ENCODE results near the gene DIO2. TPM values are rescaled to one million over a fixed set of nuclear protein-coding genes. Genes with fewer than 3 reads are reported as not detected.
A peak's percentile ranks its signal among the peaks of the same experiment; 100 is the strongest.

The DIO2 gene
- total and polyA plus RNA-seq, 2 of the 8 experiments (the other 6 are each of a cell fraction or from before 2014, with no cell fraction given), result 0.03 to 0.65 TPM

GRCh38 chr14:80212023-80212397 is 706 bp upstream of the DIO2 start:
- Histone ChIP-seq H4K20me1 (replicated peaks in 1 of 2; ENCODE audit: control insufficient read depth in 1 of 2, insufficient read depth in 2 of 2, low read length in 2 of 2) (no peaks in the 10 kb centered on the region), H3K4ac (replicated peaks; ENCODE audit: insufficient read length, low read depth, low read length) (no peak overlapping the region), H3K4me2 (ENCODE audit: insufficient read depth in 1 of 2, low read depth in 2 of 2, low read length in 2 of 2) (no peak overlapping the region), H3K4me3 (ENCODE audit: extremely low read depth in 1 of 4, insufficient read depth in 2 of 4, low read depth in 3 of 4, low read length in 4 of 4) (no peak overlapping the region), H3K23ac (ENCODE audit: insufficient read length) (no peak overlapping the region), H3K27me3 (replicated peaks in 1 of 4; ENCODE audit: control insufficient read depth in 3 of 4, extremely low read depth in 1 of 4, insufficient read depth in 3 of 4, low read length in 3 of 4) (no peaks in the 10 kb centered on the region), H2BK15ac (ENCODE audit: low read length) (no peak overlapping the region), H3K56ac (replicated peaks; ENCODE audit: insufficient read length, low read depth, low read length) (no peak overlapping the region), H2BK12ac (ENCODE audit: low read depth, low read length) (no peak overlapping the region), H4K8ac (ENCODE audit: extremely low read depth, insufficient read depth, low read length) (no peak overlapping the region), H2BK120ac (replicated peaks; ENCODE audit: low read depth, low read length) (no peak overlapping the region), H3K36me3 (ENCODE audit: control insufficient read depth in 2 of 4, insufficient read depth in 4 of 4, low read length in 3 of 4) (no peaks in the 10 kb centered on the region), H3K79me2 (ENCODE audit: control insufficient read depth in 1 of 2, insufficient read depth in 2 of 2, low read length in 2 of 2) (no peaks in the 10 kb centered on the region), H2BK5ac (ENCODE audit: low read depth, low read length) (no peak overlapping the region), H2BK20ac (ENCODE audit: low read length) (no peak overlapping the region), H3K79me1 (ENCODE audit: low read depth, low read length) (no peaks in the 10 kb centered on the region), H3K18ac (ENCODE audit: extremely low read depth, low read length) (no peak overlapping the region), H3K14ac (ENCODE audit: insufficient read length) (no peak overlapping the region), H4K5ac (ENCODE audit: insufficient read length, low read depth, low read length) (no peak overlapping the region), H2AFZ (ENCODE audit: low read length) (peak overlapping the region; percentile 20; the same call in 1 of the 2 replicates), H3K27ac (ENCODE audit: low read depth, low read length) (no peak overlapping the region), H3K4me1 (replicated peaks in 1 of 4; ENCODE audit: control insufficient read depth in 3 of 4, insufficient read depth in 4 of 4, low read length in 3 of 4) (no peaks in the 10 kb centered on the region; a peak in 1 of 7 replicates), H3K23me2 (ENCODE audit: low read depth, low read length) (no peaks in the 10 kb centered on the region), H4K91ac (replicated peaks; ENCODE audit: insufficient read length, low read length) (no peak overlapping the region), H3K9ac (replicated peaks in 1 of 4; ENCODE audit: extremely low read depth in 1 of 4, low read depth in 3 of 4, low read length in 3 of 4) (no peak overlapping the region), H3K9me3 (ENCODE audit: insufficient read depth in 2 of 2, low read depth in 1 of 2, low read length in 1 of 2) (no peaks in the 10 kb centered on the region), H2AK5ac (ENCODE audit: low read depth, low read length) (no peak overlapping the region)
- ChIA-PET CTCF (ENCODE audit: partially characterized antibody) (interaction anchor here (1.0 to 2.3 kb wide), 5 partner anchors 10 to 953 kb away, joined by 3 to 13 read pairs (median 4); no protein-coding TSS in a partner anchor), POLR2A (ENCODE audit: partially characterized antibody) (no interaction called here)
- DNase-seq (ENCODE audit: low read depth in 1 of 2, low spot score in 2 of 2) (no peak), FAIRE-seq (no peak)
- 46% methylated on average over 4 of the region's 5 CpGs; no CpG with 5 or more reads in 1 of the 2 experiments for WGBS, 2 experiments (ENCODE audit: extremely low coverage in 1 of 2, insufficient coverage in 1 of 2, insufficient read length in 1 of 2, insufficient replicate concordance in 2 of 2, low coverage in 1 of 2, low lambda C conversion rate in 2 of 2, missing lambda C conversion rate in 1 of 2)
- TF ChIP-seq TEAD4 (IDR thresholded peaks at IDR 0.05; ENCODE audit: low read depth, low read length), result no peak
- no peak for TF ChIP-seq TAF1 (IDR thresholded peaks at IDR 0.05; ENCODE audit: low read depth, low read length)
- TF ChIP-seq FOSL1 (IDR thresholded peaks at IDR 0.05; ENCODE audit: insufficient read depth, low read depth, low read length), result no peak
- TF ChIP-seq SAP30 (IDR thresholded peaks at IDR 0.05; ENCODE audit: insufficient read depth, insufficient replicate concordance, low read length), result no peak
- TF ChIP-seq YY1 (IDR thresholded peaks at IDR 0.05; ENCODE audit: low read depth, low read length), result no peak
- no peak for TF ChIP-seq KDM4A (IDR thresholded peaks at IDR 0.05; ENCODE audit: low read depth, low read length, severe bottlenecking)
- TF ChIP-seq ASH2L (IDR thresholded peaks at IDR 0.05; ENCODE audit: low read length), result no peak
- TF ChIP-seq PHF8 (conservative IDR thresholded peaks at IDR 0.05; ENCODE audit: low read depth, low read length), result no peak
- no peak for TF ChIP-seq SP1 (IDR thresholded peaks at IDR 0.05; ENCODE audit: low read depth, low read length)
- no peak for TF ChIP-seq ATF2 (IDR thresholded peaks at IDR 0.05; ENCODE audit: low read length)
- no peak for TF ChIP-seq RXRA (IDR thresholded peaks at IDR 0.05; ENCODE audit: insufficient read depth, low read depth, low read length)
- TF ChIP-seq SIRT6 (IDR thresholded peaks at IDR 0.05; ENCODE audit: low read length), result no peak
- TF ChIP-seq EGR1 (IDR thresholded peaks at IDR 0.05; ENCODE audit: borderline replicate concordance, low read depth, low read length), result no peak
- no peak for TF ChIP-seq GTF2F1 (IDR thresholded peaks at IDR 0.05; ENCODE audit: borderline replicate concordance, low read depth, low read length)
